OCI-LY3 (cell line): ENCODE results near the gene NDUFA12.

Experiments used
- H2AFZ ChIP-seq: fragments of 200-600, 300-600 bp; shearing (Covaris generic); 2 replicates; pipeline ENCODE4 v1.6.0; 2014; ENCODE audit warnings: antibody characterized with exemption, low read depth, low read length
- H3K27ac ChIP-seq: fragments of 200-600, 300-600 bp; sonication (generic); 2 replicates; pipeline ENCODE4 v1.5.1; 2014; ENCODE audit warnings: mild to moderate bottlenecking, low read length, moderate library complexity, mixed read lengths
- H3K27me3 ChIP-seq: fragments of 200-600, 300-600 bp; sonication (generic); 2 replicates; pipeline ENCODE4 v1.6.1; 2014; ENCODE audit warnings: low read depth, low read length, mixed read lengths
- H3K36me3 ChIP-seq: fragments of 200-600, 300-600 bp; sonication (generic); replicated peaks from 2 replicates; pipeline ENCODE3; 2014; ENCODE audit warnings: low read depth, low read length, mixed read lengths
- H3K4me1 ChIP-seq: fragments of 300-600, 200-600 bp; sonication (generic); 2 replicates; pipeline ENCODE4 v1.6.1; 2014; ENCODE audit warnings: low read length, mixed read lengths
- H3K4me2 ChIP-seq: fragments of 200-600, 300-600 bp; sonication (generic); 2 replicates; pipeline ENCODE4 v1.6.1; 2014; ENCODE audit warnings: low read length, mixed read lengths
- H3K4me3 ChIP-seq: fragments of 300-600, 200-600 bp; sonication (generic); 2 replicates; pipeline ENCODE4 v1.5.1; 2014; ENCODE audit warnings: antibody characterized with exemption, mild to moderate bottlenecking, low read length, moderate library complexity
- H3K79me2 ChIP-seq: fragments of 300-600, 200-600 bp; shearing (Covaris generic); 2 replicates; pipeline ENCODE4 v1.6.1; 2014; ENCODE audit warnings: mild to moderate bottlenecking, low read length, mixed read lengths
- H3K9ac ChIP-seq: fragments of 300-600, 200-600 bp; shearing (Covaris generic); 2 replicates; pipeline ENCODE4 v1.6.0; 2014; ENCODE audit warnings: mild to moderate bottlenecking, low read length, moderate library complexity
- H3K9me3 ChIP-seq: fragments of 200-600, 300-600 bp; shearing (Covaris generic); 2 replicates; pipeline ENCODE4 v1.6.1; 2014; ENCODE audit warnings: low read length, mixed read lengths; ENCODE audit not compliant: insufficient read depth
- H4K20me1 ChIP-seq: fragments of 200-600, 300-600 bp; sonication (generic); 2 replicates; pipeline ENCODE4 v1.6.1; 2016; ENCODE audit warnings: low read length, mixed read lengths; ENCODE audit not compliant: insufficient read depth
- EZH2phosphoT487 ChIP-seq: fragments of 200-600 bp; shearing (Covaris generic); IDR thresholded peaks from 2 replicates; pipeline ENCODE4 v1.6.1; 2018; ENCODE audit warnings: antibody characterized with exemption, mixed run types, low read depth
- TF ChIP-seq, protein P1 (sequence below): fragments of 200-600, 300-600 bp; sonication (generic); IDR thresholded peaks from 2 replicates; pipeline ENCODE4 v1.5.1; 2014; ENCODE audit warnings: antibody characterized with exemption, low read length, low read depth

Gene NDUFA12

DNA sequence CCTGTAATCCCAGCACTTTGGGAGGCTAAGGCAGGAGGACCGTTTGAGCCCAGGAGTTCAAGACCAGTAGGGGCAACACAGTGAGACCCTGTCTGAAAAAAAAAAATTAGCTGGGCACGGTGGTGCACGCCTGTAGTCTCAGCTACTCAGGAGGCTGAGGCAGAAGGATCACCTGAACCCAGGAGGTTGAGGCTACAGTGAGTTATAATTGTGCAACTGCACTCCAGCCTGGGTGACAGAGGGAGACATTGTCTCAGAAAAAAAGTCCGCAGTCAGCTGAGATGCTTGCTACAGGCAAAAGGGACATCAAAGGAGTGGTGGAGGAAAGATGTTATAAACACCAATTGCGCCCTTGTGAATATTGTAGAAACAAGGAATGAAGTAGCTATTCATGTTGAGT lies 77.8 kb downstream of the NDUFA12 start:
- no peaks in the 10 kb centered on the region for H3K36me3 ChIP-seq
- no peak overlapping the region for H3K4me3 ChIP-seq
- no peaks in the 10 kb centered on the region for H4K20me1 ChIP-seq
- TF ChIP-seq EZH2phosphoT487 = no peak
- TF ChIP-seq, protein P1, sequence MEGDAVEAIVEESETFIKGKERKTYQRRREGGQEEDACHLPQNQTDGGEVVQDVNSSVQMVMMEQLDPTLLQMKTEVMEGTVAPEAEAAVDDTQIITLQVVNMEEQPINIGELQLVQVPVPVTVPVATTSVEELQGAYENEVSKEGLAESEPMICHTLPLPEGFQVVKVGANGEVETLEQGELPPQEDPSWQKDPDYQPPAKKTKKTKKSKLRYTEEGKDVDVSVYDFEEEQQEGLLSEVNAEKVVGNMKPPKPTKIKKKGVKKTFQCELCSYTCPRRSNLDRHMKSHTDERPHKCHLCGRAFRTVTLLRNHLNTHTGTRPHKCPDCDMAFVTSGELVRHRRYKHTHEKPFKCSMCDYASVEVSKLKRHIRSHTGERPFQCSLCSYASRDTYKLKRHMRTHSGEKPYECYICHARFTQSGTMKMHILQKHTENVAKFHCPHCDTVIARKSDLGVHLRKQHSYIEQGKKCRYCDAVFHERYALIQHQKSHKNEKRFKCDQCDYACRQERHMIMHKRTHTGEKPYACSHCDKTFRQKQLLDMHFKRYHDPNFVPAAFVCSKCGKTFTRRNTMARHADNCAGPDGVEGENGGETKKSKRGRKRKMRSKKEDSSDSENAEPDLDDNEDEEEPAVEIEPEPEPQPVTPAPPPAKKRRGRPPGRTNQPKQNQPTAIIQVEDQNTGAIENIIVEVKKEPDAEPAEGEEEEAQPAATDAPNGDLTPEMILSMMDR = no peak
- no peaks in the 10 kb centered on the region for H3K79me2 ChIP-seq
- no peak overlapping the region for H3K9ac ChIP-seq
- H3K27ac ChIP-seq = no peak overlapping the region
- no peak overlapping the region for H2AFZ ChIP-seq
- no peak overlapping the region for H3K4me2 ChIP-seq
- H3K4me1 ChIP-seq = no peaks in the 10 kb centered on the region
- H3K27me3 ChIP-seq = peaks cover 7% of the 10 kb centered on the region; the same call in 1 of the 2 replicates
- H3K9me3 ChIP-seq = no peaks in the 10 kb centered on the region

DNA sequence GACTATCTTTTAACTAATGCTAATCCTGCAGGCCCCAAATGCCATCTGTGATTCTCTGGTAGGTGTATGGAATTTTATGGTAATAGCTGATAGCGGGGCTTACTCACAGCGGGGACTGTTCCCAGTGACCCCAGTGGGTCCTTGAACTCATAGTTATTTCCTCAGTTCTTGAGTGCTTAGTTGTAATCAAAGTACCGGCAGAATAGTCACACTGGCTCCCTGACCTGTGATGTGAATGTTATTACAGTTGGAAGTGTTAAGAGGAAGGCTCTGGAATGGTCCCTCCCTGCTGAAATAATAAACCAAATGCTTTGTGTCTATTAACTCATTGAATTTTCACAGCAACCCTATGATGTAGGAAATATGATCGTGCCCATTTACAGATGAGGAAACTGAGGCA lies 78.3 kb downstream of the NDUFA12 start:
- no peak overlapping the region for H3K9ac ChIP-seq
- no peaks in the 10 kb centered on the region for H4K20me1 ChIP-seq
- H3K36me3 ChIP-seq = no peaks in the 10 kb centered on the region
- no peak overlapping the region for H3K4me2 ChIP-seq
- H3K4me1 ChIP-seq = no peaks in the 10 kb centered on the region
- peaks cover 2% of the 10 kb centered on the region; the same call in 1 of the 2 replicates for H3K27me3 ChIP-seq
- no peak overlapping the region for H2AFZ ChIP-seq
- no peak overlapping the region for H3K27ac ChIP-seq
- no peak overlapping the region for H3K4me3 ChIP-seq
- TF ChIP-seq, protein P1 = no peak
- no peak for TF ChIP-seq EZH2phosphoT487
- H3K9me3 ChIP-seq = no peaks in the 10 kb centered on the region
- no peaks in the 10 kb centered on the region for H3K79me2 ChIP-seq

DNA sequence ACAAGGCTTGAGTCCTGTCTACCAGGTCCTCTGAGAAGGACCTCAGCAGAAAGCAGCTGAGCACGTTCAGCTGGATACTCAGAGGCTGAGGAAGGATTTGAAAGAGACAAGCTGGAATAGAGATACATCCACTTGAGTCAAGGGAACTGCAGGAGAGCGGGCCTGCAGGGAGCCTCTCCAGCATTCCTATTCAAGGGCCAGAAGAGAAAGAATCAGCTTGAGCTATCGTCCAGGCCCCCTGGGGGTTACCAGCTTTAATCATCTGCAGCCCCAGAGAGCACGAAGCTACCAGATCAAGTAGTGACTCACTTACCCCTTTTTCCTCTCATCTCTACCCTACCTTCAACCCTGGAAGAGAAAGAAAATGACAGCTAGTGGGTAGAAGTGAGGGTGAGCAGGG lies 80.9 kb downstream of the NDUFA12 start:
- H3K27ac ChIP-seq = no peak overlapping the region
- TF ChIP-seq, protein P1 = no peak
- TF ChIP-seq EZH2phosphoT487 = no peak
- no peak overlapping the region for H3K4me3 ChIP-seq
- H2AFZ ChIP-seq = no peak overlapping the region
- no peaks in the 10 kb centered on the region for H3K79me2 ChIP-seq
- no peak overlapping the region for H3K4me2 ChIP-seq
- H4K20me1 ChIP-seq = no peaks in the 10 kb centered on the region
- no peaks in the 10 kb centered on the region for H3K36me3 ChIP-seq
- H3K4me1 ChIP-seq = no peaks in the 10 kb centered on the region
- no peaks in the 10 kb centered on the region for H3K27me3 ChIP-seq
- H3K9ac ChIP-seq = no peak overlapping the region
- no peaks in the 10 kb centered on the region for H3K9me3 ChIP-seq
